Measurements from ENCODE around the gene KLK11. TPM values are rescaled to one million over a fixed set of nuclear protein-coding genes. Genes with fewer than 3 reads are reported as not detected.

The KLK11 gene, protein sequence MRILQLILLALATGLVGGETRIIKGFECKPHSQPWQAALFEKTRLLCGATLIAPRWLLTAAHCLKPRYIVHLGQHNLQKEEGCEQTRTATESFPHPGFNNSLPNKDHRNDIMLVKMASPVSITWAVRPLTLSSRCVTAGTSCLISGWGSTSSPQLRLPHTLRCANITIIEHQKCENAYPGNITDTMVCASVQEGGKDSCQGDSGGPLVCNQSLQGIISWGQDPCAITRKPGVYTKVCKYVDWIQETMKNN
- total RNA-seq, result not detected in 2 replicates

DNA sequence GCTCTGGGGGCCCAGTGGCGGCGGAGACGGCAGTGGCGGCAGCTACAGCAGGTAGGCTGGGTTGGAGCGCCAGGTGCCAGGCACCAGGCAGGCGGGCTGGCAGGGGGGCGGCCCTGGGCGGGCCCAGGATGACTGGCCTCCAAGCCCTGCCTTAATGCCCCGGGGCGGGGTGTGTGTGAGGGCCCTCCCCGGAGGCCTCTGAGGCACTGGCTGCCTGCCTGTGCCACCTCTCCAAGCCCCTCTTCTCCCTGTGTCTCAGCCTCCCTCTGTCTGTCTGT, at the start of gene KLK11:
TSS of gene KLK11 (minus strand) at position 63 of the 278 bp plus-strand sequence. CDS start 985 bp downstream, outside the sequence.
- H3K4me1 Mint-ChIP-seq (ENCODE audit: low read depth), result no peaks in the 10 kb centered on the region
- H3K9me3 Mint-ChIP-seq, result no peaks in the 10 kb centered on the region
- H3K4me3 Mint-ChIP-seq (ENCODE audit: low read depth), result no peak within 1 kb of the TSS
- H3K27me3 Mint-ChIP-seq (ENCODE audit: low read depth), result peaks cover 8% of the 10 kb centered on the region
- intact Hi-C loops (cut with micrococcal nuclease), result no loop called here
- H3K36me3 Mint-ChIP-seq (ENCODE audit: low read depth), result no peaks in the 10 kb centered on the region
- DNase-seq (ENCODE audit: low spot score), result no peak
- no peak within 1 kb of the TSS for H3K27ac Mint-ChIP-seq

DNA sequence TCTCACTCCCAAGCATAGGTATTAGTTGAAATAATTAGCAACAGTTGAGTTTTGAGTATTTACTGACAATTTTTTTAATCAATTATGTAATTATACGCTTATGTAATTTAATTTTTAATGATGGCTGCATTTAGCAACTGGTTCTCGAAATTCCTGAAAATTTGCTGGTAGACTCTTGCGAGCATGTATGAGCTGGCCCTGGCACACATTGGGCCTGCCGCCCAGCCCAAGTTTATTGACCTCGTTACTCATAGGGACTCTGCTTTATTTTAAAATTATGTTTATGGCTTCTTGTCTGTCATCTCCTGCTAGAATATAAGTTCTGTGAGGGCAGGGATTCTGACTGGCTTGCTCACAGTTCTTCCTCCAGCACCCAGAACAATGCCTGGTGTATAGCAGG, 49.6 kb upstream of the KLK11 start:
- peaks cover 11% of the 10 kb centered on the region for H3K9me3 Mint-ChIP-seq
- H3K36me3 Mint-ChIP-seq (ENCODE audit: low read depth), result no peaks in the 10 kb centered on the region
- H3K27ac Mint-ChIP-seq, result no peak overlapping the region
- DNase-seq (ENCODE audit: low spot score), result no peak
- intact Hi-C loops (cut with micrococcal nuclease), result no loop called here
- no peak overlapping the region for H3K4me3 Mint-ChIP-seq (ENCODE audit: low read depth)
- no peaks in the 10 kb centered on the region for H3K27me3 Mint-ChIP-seq (ENCODE audit: low read depth)
- H3K4me1 Mint-ChIP-seq (ENCODE audit: low read depth), result no peaks in the 10 kb centered on the region

DNA sequence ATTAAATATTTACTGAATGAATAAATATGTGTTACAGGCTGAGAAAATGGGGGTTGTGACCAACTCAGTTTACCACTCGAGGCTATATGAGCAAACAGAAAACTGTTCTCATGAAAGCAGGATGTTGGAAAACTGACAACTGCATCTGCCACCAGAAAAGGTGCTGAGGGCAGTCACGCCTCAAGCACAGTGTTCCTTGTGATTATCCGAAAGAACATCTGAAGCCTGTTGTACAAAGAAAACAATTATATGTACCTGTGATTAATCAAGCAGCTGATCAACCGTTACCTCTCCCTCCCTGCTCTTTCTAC, 44.6 kb upstream of the KLK11 start:
- Mint-ChIP-seq H3K27ac (no peak overlapping the region), H3K9me3 (peaks cover 11% of the 10 kb centered on the region), H3K27me3 (ENCODE audit: low read depth) (peaks cover 11% of the 10 kb centered on the region), H3K36me3 (ENCODE audit: low read depth) (no peaks in the 10 kb centered on the region), H3K4me1 (ENCODE audit: low read depth) (no peaks in the 10 kb centered on the region), H3K4me3 (ENCODE audit: low read depth) (no peak overlapping the region)
- DNase-seq (ENCODE audit: low spot score), result no peak
- intact Hi-C loops (cut with micrococcal nuclease), result no loop called here

DNA sequence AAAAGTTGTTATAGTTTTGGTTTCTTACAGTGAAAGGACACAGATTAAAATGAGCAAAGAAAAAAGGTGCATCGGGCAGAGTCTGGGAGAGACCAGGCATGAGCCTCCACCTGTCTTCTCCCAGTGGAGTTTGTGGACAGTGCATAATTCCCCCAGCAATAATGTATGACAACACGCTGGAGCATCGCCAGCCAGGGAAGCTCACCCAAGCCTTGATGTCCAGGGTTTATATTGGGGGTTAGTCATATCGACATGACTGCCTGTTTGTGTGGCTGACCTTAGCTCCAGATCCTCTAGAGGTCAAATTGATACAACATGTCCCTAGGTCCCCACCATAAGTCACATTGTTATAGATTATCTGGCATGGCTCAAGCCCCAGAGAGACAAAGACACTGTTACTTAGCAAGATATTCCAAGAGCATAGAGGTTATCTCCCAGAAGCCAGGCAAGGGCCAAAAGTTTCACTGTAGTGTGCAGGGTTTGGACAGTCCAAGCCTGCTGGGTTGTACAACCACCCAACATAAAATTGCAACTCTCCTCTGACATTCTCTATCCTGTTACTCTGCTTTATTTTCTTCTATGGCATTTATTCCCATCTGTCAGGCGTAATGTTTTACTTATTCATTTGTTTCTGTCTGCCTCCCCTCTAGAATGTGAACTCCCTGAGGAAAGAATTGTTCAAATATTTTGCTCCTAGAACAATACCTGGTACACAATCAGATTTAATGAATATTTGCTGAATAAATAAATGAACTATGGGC, 44.1 kb upstream of the KLK11 start:
- Mint-ChIP-seq H3K4me1 (ENCODE audit: low read depth) (no peaks in the 10 kb centered on the region), H3K9me3 (peaks cover 11% of the 10 kb centered on the region), H3K4me3 (ENCODE audit: low read depth) (no peak overlapping the region), H3K36me3 (ENCODE audit: low read depth) (no peaks in the 10 kb centered on the region), H3K27me3 (ENCODE audit: low read depth) (peaks cover 14% of the 10 kb centered on the region), H3K27ac (no peak overlapping the region)
- DNase-seq (ENCODE audit: low spot score), result no peak
- intact Hi-C loops (cut with micrococcal nuclease), result no loop called here

DNA sequence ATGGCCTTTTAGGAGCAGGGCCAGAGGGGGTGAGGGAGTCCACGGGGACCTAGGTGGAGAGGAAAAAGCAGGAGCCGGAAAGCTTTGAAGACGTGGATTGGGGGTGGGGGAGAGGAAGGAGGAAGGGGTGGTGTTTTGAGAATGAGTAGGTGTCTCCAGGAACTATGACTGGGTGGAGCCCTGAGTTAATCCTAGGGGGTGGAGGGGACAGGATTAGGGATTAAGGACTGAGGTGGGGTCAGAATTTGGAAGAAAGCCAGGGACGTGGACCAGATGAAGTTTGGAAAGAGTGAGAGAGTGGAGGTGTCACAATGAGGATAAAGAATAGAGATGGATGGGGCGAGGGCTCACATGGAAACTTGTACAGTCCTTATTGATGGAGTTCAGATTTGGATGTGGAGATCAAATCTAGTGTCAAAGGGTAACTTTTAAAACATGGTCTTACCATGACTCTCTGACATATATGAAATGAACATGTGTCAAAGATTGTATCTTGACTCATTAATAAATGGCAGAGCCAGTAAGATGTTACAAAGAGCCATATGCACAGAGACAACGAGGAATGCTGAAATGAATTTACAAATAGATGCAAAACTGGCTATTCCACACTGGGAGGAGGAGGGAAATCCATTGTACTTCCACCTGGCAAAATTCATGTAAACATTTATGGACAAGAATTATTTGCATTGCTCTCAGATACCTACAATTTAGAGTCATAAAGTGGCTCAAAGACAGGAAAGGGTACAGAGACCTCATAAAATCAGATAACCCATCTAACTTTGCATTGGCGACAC, 40.2 kb upstream of the KLK11 start:
- Mint-ChIP-seq H3K9me3 (no peaks in the 10 kb centered on the region), H3K4me1 (ENCODE audit: low read depth) (no peaks in the 10 kb centered on the region), H3K4me3 (ENCODE audit: low read depth) (no peak overlapping the region), H3K36me3 (ENCODE audit: low read depth) (no peaks in the 10 kb centered on the region), H3K27me3 (ENCODE audit: low read depth) (peaks cover 21% of the 10 kb centered on the region), H3K27ac (no peak overlapping the region)
- intact Hi-C loops (cut with micrococcal nuclease), result no loop called here
- DNase-seq (ENCODE audit: low spot score), result no peak

DNA sequence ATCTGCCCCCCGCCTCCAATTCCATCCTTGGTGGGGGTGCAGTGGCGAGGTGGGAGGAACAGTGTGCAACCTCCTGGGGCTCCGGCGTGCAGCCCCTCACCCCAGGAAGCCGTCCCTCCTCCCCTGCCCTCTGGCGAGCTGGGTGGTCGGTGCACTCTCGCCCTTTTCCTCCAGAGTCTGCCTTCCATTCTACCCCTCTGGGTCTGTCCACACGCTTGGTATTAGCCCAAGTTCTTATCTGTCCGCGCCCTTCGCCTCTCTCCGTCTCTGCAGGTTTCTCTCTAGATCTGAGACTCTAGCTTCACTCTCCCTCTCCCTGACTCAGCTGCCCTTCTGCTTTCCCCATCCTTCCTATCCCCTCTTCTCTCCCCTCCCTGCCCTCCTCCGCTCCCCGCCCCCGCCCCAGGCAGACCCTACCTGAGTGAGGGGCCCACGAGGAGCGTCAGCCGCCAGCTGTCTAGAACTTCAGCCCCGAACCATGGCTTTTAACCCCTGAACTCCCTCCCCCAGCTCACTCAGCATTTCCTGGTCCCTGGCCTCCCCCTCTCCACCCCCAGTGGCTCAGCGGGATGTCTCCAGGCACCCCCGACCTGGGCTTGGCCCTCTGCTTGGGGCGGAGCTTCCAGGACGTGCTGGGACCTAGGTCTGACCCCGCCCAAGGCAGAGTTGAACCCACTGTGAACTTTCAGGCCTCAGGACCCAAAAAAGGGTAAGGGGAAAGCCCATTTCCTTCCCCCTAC, 39.0 kb upstream of the KLK11 start:
- Mint-ChIP-seq H3K36me3 (ENCODE audit: low read depth) (no peaks in the 10 kb centered on the region), H3K9me3 (no peaks in the 10 kb centered on the region), H3K4me3 (ENCODE audit: low read depth) (no peak overlapping the region), H3K27ac (no peak overlapping the region), H3K4me1 (ENCODE audit: low read depth) (no peaks in the 10 kb centered on the region), H3K27me3 (ENCODE audit: low read depth) (peaks cover 21% of the 10 kb centered on the region)
- DNase-seq (ENCODE audit: low spot score), result no peak
- intact Hi-C loops (cut with micrococcal nuclease), result no loop called here

DNA sequence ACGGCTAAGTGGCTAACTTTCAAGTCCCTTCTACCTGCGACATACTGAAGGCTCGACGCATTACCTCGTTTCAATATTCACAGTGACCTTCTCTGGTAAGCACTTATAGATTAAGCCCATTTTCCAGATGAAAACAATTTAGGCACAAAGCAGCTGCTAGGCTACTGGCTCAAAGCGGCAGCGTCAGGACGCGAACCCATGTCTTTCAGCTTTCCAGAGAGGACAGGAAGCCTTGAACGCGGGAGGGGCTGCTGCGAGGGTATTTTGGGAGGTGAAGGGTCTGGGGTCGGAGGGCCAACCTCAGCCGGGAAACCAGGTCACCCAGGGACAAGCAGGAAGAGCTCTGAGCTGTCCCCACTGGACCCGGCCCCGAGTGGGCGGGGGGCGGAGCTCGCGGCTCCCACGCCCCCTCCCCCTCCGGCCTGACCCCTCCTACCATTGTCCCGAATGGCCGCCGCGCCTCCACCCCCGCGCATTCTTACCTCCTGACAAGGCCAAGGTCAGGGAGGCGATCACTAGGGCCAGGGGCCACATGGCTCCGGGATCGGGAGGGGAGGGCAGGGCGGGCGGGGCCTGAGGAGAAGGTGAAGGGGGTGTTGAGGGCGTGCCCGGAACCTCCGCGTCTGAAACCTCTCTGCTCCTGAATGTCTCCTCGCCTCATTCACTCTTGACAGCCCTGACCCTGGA, 38.3 kb upstream of the KLK11 start, which contains the start of gene KLK13:
TSS of gene KLK13 (minus strand) at position 559 of the 687 bp plus-strand sequence. CDS start at position 534, 25 bp downstream.
- H3K36me3 Mint-ChIP-seq (ENCODE audit: low read depth), result no peaks in the 10 kb centered on the region
- no peaks in the 10 kb centered on the region for H3K4me1 Mint-ChIP-seq (ENCODE audit: low read depth)
- H3K9me3 Mint-ChIP-seq, result no peaks in the 10 kb centered on the region
- peaks cover 21% of the 10 kb centered on the region for H3K27me3 Mint-ChIP-seq (ENCODE audit: low read depth)
- intact Hi-C loops (cut with micrococcal nuclease), result no loop called here
- no peak within 1 kb of the TSS for H3K4me3 Mint-ChIP-seq (ENCODE audit: low read depth)
- no peak for DNase-seq (ENCODE audit: low spot score)
- H3K27ac Mint-ChIP-seq, result no peak within 1 kb of the TSS

DNA sequence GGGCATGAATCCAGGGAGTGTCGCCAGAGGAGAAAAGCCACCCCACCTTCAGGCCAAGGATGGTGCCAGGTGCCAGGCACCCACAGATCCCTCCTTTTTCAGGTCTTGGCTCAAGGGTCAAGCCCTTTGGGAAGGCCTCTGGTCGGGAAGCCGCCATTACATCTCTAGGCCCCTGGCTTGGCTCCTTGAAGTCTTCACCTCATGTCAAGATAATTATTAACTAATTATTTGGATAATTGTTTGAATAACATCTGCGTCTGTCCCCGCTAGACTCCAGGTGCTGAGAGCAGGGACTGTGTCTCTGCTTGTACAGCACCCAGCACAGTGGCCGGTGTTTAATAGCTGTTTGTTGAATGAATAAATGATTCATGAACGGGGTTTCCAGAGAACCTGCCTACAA, 37.2 kb upstream of the KLK11 start:
- intact Hi-C loops (cut with micrococcal nuclease), result no loop called here
- no peaks in the 10 kb centered on the region for H3K9me3 Mint-ChIP-seq
- no peaks in the 10 kb centered on the region for H3K4me1 Mint-ChIP-seq (ENCODE audit: low read depth)
- H3K27me3 Mint-ChIP-seq (ENCODE audit: low read depth), result peaks cover 23% of the 10 kb centered on the region
- H3K27ac Mint-ChIP-seq, result no peak overlapping the region
- H3K4me3 Mint-ChIP-seq (ENCODE audit: low read depth), result no peak overlapping the region
- DNase-seq (ENCODE audit: low spot score), result no peak
- H3K36me3 Mint-ChIP-seq (ENCODE audit: low read depth), result no peaks in the 10 kb centered on the region

DNA sequence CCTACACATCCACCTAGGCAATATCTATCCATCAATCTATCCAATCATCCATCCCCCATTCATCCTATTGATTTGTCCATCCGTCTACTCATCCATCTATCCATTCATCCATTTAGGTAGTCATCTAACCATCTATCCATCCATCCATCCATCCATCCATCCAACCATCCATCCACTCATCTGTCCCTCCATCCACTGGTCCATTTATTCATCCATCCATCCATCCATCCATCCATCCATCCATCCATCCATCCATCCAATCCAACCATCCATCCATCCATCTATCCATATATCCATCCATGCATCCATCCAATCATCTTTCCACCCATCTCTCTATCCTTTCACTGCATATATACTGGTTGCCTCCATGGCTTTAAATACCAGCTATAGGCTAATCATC, 34.6 kb upstream of the KLK11 start:
- no peak for DNase-seq (ENCODE audit: low spot score)
- Mint-ChIP-seq H3K4me1 (ENCODE audit: low read depth) (no peaks in the 10 kb centered on the region), H3K27me3 (ENCODE audit: low read depth) (peaks cover 21% of the 10 kb centered on the region), H3K4me3 (ENCODE audit: low read depth) (no peak overlapping the region), H3K9me3 (no peaks in the 10 kb centered on the region), H3K27ac (no peak overlapping the region), H3K36me3 (ENCODE audit: low read depth) (no peaks in the 10 kb centered on the region)
- intact Hi-C loops (cut with micrococcal nuclease), result no loop called here

DNA sequence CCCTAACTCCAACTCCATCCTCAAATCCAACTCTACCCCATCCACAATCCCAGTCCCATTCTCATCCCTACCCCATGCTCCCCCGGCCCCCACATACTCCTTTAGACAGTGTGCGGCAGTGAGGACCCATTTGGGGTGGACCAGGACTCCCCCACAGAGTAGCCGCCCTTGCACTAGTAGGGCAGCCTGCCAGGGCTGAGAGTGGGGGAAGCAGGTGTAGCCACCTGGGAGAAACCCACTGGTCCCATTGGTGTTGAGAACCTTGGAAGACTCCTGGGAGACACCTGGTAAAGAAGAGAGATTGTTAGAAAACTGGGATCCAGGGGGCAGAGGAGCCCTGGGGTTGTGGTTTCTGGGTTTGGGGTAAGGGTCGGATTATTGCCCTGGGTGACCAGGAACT, 33.9 kb upstream of the KLK11 start:
- peaks cover 21% of the 10 kb centered on the region for H3K27me3 Mint-ChIP-seq (ENCODE audit: low read depth)
- DNase-seq (ENCODE audit: low spot score), result no peak
- no peaks in the 10 kb centered on the region for H3K4me1 Mint-ChIP-seq (ENCODE audit: low read depth)
- no peak overlapping the region for H3K4me3 Mint-ChIP-seq (ENCODE audit: low read depth)
- intact Hi-C loops (cut with micrococcal nuclease), result no loop called here
- H3K36me3 Mint-ChIP-seq (ENCODE audit: low read depth), result no peaks in the 10 kb centered on the region
- no peaks in the 10 kb centered on the region for H3K9me3 Mint-ChIP-seq
- H3K27ac Mint-ChIP-seq, result no peak overlapping the region

DNA sequence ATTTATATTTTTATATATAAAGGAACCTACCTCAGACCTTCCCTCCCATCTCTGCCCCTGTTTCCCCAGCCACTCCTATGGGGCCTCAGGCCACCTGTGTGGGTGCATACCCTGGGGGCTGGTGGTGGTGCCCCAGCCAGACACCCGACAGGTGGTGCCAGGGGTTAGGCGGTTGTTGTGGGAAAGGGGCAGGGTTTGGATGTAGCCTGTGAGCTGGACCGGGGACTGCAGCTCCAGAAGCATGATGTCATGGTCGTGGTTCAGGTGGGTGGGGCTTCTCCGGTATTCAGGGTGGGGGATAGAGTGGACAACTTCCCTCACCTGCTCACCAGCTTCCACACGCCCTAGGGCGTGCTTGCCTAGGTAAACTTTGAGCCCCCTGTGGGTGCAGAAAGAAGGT, 33.3 kb upstream of the KLK11 start:
- no peak overlapping the region for H3K27ac Mint-ChIP-seq
- H3K9me3 Mint-ChIP-seq, result no peaks in the 10 kb centered on the region
- peaks cover 21% of the 10 kb centered on the region for H3K27me3 Mint-ChIP-seq (ENCODE audit: low read depth)
- H3K4me3 Mint-ChIP-seq (ENCODE audit: low read depth), result no peak overlapping the region
- no peaks in the 10 kb centered on the region for H3K4me1 Mint-ChIP-seq (ENCODE audit: low read depth)
- no peaks in the 10 kb centered on the region for H3K36me3 Mint-ChIP-seq (ENCODE audit: low read depth)
- intact Hi-C loops (cut with micrococcal nuclease), result no loop called here
- DNase-seq (ENCODE audit: low spot score), result no peak

DNA sequence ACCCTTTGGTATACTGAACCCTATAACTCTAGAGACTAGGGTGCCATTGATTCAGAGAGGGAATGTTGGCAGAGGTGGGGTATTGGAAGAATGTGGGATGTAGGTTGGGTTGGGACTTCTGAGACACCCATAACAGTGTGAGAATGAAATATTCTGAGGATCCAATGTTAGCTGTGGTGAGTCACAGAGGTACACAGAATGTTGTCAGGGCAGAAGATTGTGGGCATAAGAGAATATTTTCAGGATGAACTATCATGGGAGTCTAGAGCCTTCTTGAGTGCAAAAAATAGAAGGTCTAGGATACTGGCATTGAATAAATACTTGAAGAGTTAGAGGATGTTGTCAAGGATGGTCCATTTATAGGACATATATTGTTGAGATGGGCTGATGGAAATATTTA, 29.4 kb upstream of the KLK11 start:
- H3K27me3 Mint-ChIP-seq (ENCODE audit: low read depth), result peaks cover 22% of the 10 kb centered on the region
- H3K36me3 Mint-ChIP-seq (ENCODE audit: low read depth), result no peaks in the 10 kb centered on the region
- no peaks in the 10 kb centered on the region for H3K9me3 Mint-ChIP-seq
- no peak for DNase-seq (ENCODE audit: low spot score)
- H3K4me1 Mint-ChIP-seq (ENCODE audit: low read depth), result no peaks in the 10 kb centered on the region
- no peak overlapping the region for H3K4me3 Mint-ChIP-seq (ENCODE audit: low read depth)
- no peak overlapping the region for H3K27ac Mint-ChIP-seq
- intact Hi-C loops (cut with micrococcal nuclease), result no loop called here

Data from activated T-helper 2 cell treated with anti-CD3 and anti-CD28 coated beads, Interferon-gamma antibody, Interleukin-2, Interleukin-4, amounts not matched to agents 10 μg/mL and 5 μg/mL and 100 μg/mL, durations not matched to agents 14 hours and 24 hours and 36 hours (primary cell).